Ishikawa (cell line): ENCODE results near the gene INPP5F.

ENCODE experiments used
- NFIC ChIP-seq: IDR thresholded peaks from 2 replicates; pipeline ENCODE4 v1.6.1; 2012
- RAD21 ChIP-seq: IDR thresholded peaks from 2 replicates; pipeline ENCODE4 v1.6.1; 2012; ENCODE audit warnings: low read depth
- TAF1 ChIP-seq: IDR thresholded peaks from 2 replicates; pipeline ENCODE4 v1.6.1; 2012; ENCODE audit warnings: low read depth, mild to moderate bottlenecking
- TCF12 ChIP-seq: IDR thresholded peaks from 2 replicates; pipeline ENCODE4 v1.6.1; 2012; ENCODE audit warnings: low read depth
- YY1 ChIP-seq: IDR thresholded peaks from 2 replicates; pipeline ENCODE4 v1.6.1; 2012; ENCODE audit warnings: low read depth
- ZBTB7A ChIP-seq: IDR thresholded peaks from 2 replicates; pipeline ENCODE4 v1.6.1; 2012; ENCODE audit warnings: low read depth
- TF ChIP-seq, protein P1 (sequence below): IDR thresholded peaks from 2 replicates; pipeline ENCODE4 v1.6.1; 2012
- TF ChIP-seq, protein P2 (sequence below): IDR thresholded peaks from 2 replicates; pipeline ENCODE4 v1.6.1; 2012; ENCODE audit warnings: low read depth, mild to moderate bottlenecking

DNA sequence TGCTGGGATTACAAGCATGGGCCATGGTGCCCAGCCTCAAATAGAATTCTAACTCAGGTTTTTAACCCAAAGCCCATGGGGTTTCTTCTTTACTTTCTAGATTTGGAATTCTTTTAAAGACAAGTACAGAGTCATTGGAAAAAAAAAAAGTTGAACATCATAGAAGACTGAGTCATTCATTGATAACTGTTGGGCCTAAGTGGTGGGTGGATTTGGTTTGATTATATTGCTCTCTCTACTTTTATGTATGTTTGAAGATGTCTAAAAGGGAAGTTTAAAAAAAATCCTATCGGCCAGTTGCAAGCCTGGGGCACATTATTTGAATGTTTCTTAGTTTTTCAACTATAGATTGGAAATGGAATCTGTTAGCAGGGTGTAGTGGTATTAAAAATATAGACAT is 49.7 kb downstream of the INPP5F start:
- no peak for TF ChIP-seq YY1
- no peak for TF ChIP-seq TAF1
- TF ChIP-seq, protein P1, sequence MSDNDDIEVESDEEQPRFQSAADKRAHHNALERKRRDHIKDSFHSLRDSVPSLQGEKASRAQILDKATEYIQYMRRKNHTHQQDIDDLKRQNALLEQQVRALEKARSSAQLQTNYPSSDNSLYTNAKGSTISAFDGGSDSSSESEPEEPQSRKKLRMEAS = no peak
- TF ChIP-seq RAD21 = no peak
- no peak for TF ChIP-seq ZBTB7A
- TF ChIP-seq NFIC = no peak
- no peak for TF ChIP-seq TCF12
- TF ChIP-seq, protein P2, sequence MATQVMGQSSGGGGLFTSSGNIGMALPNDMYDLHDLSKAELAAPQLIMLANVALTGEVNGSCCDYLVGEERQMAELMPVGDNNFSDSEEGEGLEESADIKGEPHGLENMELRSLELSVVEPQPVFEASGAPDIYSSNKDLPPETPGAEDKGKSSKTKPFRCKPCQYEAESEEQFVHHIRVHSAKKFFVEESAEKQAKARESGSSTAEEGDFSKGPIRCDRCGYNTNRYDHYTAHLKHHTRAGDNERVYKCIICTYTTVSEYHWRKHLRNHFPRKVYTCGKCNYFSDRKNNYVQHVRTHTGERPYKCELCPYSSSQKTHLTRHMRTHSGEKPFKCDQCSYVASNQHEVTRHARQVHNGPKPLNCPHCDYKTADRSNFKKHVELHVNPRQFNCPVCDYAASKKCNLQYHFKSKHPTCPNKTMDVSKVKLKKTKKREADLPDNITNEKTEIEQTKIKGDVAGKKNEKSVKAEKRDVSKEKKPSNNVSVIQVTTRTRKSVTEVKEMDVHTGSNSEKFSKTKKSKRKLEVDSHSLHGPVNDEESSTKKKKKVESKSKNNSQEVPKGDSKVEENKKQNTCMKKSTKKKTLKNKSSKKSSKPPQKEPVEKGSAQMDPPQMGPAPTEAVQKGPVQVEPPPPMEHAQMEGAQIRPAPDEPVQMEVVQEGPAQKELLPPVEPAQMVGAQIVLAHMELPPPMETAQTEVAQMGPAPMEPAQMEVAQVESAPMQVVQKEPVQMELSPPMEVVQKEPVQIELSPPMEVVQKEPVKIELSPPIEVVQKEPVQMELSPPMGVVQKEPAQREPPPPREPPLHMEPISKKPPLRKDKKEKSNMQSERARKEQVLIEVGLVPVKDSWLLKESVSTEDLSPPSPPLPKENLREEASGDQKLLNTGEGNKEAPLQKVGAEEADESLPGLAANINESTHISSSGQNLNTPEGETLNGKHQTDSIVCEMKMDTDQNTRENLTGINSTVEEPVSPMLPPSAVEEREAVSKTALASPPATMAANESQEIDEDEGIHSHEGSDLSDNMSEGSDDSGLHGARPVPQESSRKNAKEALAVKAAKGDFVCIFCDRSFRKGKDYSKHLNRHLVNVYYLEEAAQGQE = no peak
